SKM-1 treated with dmso at 0.1 percent for 144 hours (cell line): Measurements from ENCODE around the gene UPF2.
"Not testable (repeated sequence)": the region's sequence is repeated elsewhere in the genome, so short reads cannot be mapped to it uniquely, and the experiment has no call there.

Source experiments
- DNase-seq: peaks from one replicate; lab custom pipeline; 2025; ENCODE audit not compliant: unreplicated experiment; lab: John Stamatoyannopoulos, UW

UPF2 gene, protein sequence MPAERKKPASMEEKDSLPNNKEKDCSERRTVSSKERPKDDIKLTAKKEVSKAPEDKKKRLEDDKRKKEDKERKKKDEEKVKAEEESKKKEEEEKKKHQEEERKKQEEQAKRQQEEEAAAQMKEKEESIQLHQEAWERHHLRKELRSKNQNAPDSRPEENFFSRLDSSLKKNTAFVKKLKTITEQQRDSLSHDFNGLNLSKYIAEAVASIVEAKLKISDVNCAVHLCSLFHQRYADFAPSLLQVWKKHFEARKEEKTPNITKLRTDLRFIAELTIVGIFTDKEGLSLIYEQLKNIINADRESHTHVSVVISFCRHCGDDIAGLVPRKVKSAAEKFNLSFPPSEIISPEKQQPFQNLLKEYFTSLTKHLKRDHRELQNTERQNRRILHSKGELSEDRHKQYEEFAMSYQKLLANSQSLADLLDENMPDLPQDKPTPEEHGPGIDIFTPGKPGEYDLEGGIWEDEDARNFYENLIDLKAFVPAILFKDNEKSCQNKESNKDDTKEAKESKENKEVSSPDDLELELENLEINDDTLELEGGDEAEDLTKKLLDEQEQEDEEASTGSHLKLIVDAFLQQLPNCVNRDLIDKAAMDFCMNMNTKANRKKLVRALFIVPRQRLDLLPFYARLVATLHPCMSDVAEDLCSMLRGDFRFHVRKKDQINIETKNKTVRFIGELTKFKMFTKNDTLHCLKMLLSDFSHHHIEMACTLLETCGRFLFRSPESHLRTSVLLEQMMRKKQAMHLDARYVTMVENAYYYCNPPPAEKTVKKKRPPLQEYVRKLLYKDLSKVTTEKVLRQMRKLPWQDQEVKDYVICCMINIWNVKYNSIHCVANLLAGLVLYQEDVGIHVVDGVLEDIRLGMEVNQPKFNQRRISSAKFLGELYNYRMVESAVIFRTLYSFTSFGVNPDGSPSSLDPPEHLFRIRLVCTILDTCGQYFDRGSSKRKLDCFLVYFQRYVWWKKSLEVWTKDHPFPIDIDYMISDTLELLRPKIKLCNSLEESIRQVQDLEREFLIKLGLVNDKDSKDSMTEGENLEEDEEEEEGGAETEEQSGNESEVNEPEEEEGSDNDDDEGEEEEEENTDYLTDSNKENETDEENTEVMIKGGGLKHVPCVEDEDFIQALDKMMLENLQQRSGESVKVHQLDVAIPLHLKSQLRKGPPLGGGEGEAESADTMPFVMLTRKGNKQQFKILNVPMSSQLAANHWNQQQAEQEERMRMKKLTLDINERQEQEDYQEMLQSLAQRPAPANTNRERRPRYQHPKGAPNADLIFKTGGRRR

DNA sequence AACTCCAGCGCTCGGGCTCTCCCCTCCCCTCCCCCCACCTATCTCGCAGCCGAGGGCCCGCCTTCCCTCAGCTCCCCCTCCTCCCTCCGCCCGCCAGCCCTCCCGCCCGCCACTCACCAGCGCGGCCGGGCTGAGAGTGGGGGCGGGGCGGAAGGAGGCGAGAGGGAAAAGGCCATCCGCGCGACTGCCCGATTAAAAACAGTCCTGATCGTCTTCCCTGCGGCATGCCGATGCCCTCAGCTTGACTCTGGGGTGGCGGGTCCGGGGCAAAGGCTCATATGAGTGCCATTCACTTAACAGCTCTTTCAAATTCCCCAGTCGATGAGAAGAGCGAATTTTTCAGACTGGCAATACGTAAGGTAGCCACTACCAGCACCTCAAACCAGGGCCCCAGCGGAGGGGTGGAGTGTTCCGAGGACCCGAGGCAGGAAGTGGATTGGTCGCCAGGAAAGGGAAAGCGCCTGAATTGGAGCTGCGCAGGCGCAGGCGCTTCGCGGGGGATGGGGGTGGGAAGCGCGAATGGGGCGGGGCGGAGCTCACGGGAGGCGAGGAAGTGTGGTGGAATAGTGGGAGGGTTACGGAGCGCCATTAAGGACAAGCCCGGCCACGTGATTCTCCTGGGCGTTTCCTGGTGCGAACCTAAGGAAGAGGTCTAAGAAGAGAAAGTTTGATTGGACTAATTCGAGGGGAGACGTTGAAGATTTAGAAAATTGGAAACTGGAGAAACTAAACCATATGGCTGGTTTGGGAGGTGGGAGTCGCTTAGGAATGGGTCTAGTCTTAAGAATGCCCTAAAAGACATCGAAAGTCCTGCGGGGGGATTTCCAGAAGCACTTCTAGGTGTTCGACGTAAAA, at the start of gene UPF2:
Gene UPF2, minus strand, starts transcription at position 13 of the 855 bp plus-strand sequence. CDS start 7,386 bp downstream, outside the sequence.
- DNase-seq, result peak; percentile 84

DNA sequence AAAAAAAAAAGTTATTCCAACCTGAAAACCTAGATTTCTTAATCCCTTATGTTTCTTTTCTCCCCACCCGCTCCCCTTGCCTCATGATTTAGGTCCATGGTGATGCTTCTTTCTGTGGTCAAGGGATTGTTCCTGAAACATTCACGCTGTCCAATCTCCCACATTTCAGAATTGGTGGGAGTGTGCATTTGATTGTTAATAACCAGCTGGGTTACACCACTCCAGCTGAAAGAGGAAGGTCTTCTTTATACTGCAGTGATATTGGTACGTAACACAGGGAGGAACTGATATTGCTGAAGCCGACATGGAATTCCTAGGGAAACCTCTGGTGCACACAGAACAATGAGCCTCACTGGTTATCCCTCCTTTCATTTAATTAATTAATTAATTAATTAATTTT, 48.8 kb upstream of the UPF2 start:
- no peak for DNase-seq

DNA sequence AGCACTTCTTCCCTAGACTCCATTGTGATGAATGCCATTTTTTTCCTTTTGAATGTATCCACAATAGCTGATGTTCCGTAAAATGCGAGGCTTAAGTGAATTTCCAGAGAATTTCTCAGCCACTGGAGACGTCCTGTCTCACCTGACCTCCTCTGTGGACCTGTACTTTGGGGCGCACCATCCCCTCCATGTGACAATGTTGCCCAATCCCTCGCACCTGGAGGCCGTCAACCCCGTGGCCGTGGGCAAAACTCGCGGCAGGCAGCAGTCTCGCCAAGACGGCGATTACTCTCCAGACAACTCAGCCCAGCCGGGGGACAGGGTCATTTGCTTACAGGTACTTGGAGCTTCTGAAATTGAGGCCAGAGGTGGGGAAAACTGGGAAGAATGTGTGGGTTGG, 46.3 kb upstream of the UPF2 start:
- no peak for DNase-seq

DNA sequence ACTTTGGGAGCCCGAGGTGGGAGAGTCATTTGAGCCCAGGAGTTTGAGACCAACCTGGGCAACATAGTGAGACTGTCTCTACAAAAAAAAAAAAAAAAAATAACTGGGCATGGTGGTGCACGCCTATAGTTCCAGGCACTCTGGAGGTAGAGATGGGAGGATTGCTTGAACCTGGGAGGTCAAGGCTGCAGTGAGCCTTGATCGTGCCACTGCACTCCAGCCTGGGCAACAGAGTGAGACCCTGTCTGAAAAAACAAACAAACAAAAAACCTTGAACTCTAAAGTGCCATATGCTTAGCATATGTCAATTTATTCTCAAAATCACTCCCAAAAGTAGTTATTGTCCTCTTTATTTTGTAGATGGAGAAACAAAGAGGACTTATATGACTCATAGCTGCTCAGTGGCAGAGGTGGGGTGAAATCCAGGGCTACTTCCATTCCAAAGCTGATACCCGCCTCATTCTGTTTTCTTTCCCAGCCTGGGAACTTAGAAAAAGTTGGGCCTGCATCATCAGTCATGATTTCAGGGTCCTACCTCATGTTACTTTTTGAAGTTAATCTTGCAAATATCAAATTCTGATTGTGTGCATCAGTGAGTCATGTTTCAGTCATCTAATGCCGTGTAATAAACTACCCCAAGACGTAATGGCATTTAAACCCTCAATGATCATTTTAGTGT, 39.4 kb upstream of the UPF2 start:
- DNase-seq, result no peak

DNA sequence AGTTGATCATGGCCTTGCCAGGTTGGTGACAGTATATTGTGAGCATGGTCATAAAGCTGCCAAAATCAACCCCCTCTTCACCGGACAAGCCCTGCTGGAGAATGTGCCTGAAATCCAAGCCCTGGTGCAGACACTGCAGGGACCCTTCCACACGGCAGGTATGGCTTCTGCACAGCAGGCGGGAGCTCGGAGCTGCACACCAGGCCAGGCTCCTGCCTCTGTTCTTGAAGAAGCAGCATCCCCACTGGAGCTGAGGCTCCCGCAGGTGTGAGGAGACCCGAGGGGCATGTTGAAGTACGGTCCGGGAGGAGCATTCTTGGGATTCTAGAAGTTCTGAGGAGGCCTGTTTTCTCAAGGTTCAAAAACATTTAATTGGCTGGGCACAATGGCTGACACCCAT, 38.9 kb upstream of the UPF2 start:
- no peak for DNase-seq

DNA sequence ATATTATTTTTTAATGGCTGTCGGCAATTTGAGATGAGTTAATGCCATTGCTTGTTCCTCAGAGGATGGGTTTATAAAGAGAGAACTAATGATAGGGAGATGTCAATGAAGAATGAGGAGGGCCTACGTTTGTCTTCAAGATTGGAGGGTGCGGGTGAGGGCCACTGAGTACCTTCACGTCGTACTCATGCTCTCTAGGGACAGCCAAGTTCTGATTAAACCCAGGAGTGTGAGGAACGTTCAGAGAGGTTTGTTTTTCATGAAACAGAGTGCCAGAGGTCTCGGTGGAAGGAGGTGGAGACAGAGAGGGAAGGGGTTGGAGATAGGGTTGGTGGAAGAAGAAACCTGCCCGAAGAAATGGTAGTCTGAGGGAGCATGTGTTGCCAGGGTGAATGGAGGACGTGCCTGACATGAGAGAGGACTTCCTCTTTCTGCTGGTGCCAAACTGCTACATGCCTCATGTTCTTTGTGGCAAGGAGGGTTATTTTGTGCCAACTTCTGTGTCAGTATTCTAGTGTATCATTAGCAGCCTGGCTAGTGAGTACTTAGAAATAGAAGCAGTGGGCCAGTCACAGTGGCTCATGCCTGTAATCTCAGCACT, 35.1 kb upstream of the UPF2 start:
- no peak for DNase-seq

DNA sequence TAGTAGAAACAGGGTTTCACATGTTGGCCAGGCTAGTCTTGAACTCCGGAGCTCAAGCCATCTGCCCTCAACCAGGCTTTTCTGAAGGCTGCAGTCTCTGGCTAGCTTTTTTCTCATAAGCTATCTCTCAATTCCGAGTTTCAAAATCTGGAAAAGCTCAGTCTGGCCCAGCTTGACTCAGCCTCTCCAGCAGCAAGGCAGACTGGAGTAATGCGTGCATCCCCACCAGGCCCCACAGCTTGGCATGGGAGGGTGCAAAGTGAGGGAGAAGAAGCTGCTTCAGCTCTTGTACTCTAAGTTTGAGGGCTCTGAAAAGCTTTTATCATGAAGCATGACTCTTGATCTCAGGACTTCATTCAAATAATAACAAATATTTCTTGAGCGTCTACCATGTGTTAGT, 30.9 kb upstream of the UPF2 start:
- no peak for DNase-seq

DNA sequence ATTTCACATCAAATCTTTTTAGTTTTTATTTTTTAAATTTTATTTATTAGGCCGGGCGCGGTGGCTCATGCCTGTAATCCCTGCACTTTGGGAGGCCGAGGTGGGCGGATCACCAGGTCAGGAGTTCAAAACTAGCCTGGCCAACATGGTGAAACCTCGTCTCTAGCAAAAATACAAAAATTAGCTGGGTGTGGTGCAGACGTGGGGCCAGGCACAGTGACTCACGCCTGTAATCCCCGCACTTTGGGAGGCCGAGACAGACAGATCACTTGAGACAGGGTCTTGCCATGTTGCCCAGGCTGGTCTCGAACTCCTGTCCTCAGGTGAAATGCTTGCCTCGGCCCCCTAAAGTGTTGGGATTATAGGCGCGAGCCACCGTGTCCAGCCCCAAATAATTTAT, 28.8 kb upstream of the UPF2 start:
- not testable (repeated sequence) for DNase-seq

DNA sequence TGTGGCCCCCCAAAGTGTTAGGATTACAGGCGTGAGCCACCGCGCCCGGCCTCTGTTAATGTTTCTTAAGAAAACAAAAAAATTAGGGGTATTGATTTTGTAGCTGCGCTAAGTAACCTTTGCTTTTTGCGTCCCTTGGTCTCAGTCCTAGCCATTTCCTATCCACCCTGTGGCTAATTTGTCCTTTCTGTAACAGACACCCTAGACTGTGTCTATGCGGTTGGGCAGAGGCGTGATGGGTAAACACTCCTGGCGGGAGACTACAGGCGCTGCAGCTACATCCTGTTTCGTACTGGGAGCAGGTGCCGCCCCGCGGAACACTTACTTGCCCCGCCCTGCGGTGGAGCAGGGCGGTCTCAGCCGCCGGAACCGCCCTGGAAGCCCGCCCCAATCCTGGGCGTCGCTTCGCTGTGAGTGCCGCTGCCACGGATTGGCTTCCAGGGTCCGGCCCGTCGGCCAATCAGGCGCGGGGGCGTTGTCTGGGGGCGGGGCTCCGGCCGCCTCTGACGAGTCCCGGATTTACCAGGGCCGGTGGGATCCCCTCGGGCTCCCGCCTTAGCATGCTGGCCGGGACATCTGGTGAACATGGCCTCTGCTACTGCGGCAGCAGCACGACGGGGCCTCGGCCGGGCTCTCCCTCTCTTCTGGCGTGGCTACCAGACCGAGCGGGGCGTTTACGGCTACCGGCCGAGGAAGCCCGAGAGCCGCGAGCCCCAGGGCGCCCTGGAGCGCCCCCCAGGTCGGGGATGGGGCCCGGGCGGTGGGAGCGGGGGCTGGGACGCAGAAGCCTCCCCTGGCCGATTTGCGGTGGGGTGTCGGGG, 26.1 kb upstream of the UPF2 start, which contains the start of gene DHTKD1:
Gene DHTKD1, plus strand, starts transcription at position 506 of the 821 bp plus-strand sequence. Its CDS starts 80 bp downstream, at position 586.
- DNase-seq, result peak; percentile 81

DNA sequence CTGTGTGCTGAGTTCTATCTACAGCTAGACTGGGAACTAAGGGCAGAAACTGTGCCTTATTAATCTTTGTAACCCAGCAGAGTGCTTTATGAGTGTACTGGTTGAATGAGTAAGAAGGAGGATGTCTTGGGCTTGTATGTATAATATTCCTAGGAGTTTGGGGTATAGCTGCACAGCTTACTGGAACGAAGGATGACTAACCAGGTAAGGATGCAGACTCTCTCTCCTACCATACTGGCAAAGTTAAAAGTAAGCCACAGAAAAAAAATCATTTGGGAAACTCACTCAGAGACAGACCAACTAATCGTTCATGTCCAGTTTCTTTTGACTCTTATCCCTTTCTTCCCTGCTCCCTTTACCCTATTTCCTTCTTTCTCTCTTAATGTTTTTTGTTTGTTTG, 24.7 kb upstream of the UPF2 start:
- DNase-seq, result no peak

DNA sequence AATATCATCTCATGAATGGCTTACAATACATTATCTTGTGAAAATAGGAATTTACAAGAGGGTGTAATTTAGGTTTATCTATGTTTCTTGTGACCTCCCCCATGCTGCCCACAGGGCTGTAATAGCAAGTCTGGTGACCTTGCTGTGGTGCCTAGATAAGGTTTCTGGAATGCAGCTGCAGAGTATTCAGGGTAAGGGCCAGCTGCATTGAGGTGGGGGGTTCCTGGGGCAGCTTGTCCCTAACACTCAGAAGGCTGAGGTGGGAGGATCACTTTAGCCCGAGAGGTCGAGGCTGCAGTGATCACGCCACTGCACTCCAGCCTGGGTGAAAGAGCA, 20.8 kb upstream of the UPF2 start:
- no peak for DNase-seq

DNA sequence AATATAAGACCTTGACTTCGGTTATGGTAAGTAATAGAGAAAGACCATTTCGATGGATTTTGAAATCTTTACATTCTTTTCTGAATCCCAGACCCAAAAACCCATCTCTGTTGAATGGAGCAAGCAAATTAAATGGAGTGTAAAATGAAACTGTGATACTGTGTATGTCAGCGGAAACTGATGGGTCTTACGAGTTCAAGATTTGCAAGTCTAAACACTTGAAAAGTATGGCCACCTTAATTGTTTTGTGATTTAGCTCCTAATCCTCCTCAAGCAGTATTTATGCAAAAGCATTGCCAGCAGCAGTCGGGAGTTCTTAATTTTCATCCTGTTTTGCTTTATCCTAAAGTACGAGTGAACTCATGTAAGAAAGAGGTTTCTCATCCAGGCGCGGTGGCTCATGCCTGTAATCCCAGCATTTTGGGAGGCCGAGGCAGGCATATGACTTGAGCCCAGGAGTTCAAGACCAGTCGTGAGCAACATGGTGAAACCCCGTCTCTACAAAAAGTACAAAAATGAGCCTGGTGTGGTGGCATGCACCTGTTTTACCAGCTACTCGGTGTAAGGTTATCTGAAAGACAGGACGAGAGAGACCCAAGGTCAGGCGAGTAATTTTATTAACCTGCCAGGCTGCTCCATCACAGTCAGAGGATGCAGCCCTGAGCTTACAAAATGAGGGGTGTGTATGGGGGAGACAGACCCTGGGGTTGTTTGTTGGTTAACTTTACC, 20.3 kb upstream of the UPF2 start:
- no peak for DNase-seq

DNA sequence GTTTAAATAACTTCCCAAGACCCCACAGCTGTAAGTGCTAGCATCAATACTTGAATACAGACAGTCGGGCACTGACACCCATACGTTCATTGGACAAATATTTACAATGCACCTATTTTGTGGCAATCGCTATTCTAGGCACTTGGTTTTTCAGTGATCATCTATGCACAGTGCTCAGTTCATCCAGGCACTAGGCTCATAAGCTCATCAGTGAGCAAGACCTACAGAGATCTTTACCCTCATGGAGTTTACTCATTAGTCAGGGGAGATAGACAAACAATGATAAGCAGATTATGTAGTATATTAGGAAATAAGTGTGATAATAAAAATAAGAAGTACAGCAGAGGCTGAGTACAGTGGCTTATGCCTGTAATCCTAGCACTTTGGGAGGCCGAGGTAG, 18.5 kb upstream of the UPF2 start:
- DNase-seq, result no peak

DNA sequence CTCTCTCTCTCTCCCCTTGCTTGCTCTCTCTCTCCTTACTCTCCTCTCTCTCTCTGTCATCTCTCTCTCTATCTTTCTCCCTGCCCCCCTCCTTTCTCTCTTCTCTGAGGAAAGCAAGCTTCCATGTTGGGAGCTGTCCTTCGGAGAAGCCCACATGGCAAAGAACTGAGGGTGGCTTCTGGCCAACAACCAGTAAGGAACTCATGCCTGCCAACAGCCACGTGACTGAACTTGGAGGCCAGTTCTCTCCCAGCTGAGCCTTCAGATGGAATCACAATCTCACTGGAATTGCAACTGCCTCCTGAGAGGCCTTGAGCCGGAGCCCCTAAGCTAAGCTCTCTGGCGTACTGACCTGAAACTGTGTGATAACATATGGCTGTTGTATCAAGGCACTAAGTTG, 14.1 kb upstream of the UPF2 start:
- DNase-seq, result no peak

DNA sequence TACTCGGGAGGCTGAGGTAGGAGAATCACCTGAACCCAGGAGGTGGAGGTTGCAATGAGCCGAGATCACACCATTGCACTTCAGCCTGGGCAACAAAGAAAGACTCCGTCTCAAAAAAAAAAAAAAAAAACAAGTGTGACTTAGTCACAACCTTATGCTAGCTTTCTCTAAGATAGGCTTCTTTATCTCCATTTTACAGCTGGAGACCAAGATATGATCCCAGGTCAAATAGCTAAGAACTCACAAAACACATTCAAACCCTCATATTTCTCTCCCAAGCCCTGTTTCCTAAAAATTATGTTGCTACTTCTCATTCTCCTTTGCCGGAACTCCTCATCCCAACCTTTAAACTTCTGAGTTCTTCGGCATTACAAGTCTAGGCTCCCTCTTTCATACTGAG, 13.1 kb upstream of the UPF2 start:
- no peak for DNase-seq

DNA sequence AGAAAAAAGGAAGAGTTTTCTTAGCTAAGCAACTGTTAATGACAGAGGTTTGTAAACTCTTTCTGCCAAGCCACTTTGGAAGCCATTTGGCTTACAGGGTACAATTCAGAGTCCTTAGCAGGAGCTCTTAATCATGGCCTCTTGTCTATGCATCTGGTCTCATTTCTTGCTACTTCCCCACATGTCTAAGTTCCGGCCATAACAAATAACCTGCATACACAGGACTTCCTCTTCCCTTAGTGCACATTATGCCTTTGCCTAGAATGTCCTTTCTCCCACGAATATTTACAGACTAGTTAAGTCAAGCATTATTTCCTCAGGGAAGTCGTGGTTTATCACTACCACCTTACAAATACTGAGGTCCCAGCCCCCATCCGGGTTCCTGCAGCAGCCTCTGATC, 8.6 kb upstream of the UPF2 start:
- peak; percentile 50 for DNase-seq

DNA sequence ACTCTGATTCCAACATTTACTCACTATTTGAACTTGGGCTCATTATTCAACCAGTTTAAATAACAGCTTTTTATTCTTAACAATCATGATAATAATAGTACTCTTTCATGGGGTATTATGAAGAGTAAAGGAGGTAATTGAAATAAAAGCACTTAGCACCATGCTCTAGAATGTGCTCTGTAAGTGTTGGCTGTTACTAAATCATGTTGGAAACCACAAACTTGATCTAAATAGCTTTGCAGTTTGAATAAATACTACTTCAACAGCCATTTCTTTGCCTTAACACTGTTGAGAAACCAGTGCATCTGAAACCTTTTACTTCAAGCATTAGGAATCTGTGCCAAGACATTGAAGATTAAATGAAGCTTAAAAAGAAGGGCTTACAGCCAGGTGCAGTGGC, 7.9 kb upstream of the UPF2 start:
- no peak for DNase-seq

DNA sequence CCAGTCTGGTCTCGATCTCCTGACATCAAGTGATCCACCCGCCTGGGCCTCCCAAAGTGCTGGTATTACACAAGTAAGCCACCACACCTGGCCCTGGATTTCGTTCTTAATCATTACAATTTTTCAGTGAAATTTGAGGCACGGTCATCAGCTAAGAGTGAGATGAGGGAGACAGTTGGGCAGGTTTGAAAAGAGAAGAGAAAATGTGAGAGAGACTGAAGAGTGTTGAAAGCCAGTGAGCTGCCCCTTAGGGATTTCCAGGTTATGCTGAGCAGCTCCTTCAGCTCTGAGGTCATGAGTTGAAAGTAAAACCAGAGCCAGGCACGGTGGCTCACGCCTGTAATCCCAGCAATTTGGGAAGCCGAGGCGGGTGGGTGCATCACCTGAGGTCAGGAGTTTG, 5.9 kb upstream of the UPF2 start:
- DNase-seq, result no peak
